OCI-M2 (cell line): ENCODE results near the gene OSGIN1.
"Not testable (repeated sequence)": the region's sequence is repeated elsewhere in the genome, so short reads cannot be mapped to it uniquely, and the experiment has no call there.

ENCODE experiments used
- DNase-seq: peaks from one replicate; lab custom pipeline; 2025; ENCODE audit not compliant: unreplicated experiment; lab: John Stamatoyannopoulos, UW

The OSGIN1 gene

DNA sequence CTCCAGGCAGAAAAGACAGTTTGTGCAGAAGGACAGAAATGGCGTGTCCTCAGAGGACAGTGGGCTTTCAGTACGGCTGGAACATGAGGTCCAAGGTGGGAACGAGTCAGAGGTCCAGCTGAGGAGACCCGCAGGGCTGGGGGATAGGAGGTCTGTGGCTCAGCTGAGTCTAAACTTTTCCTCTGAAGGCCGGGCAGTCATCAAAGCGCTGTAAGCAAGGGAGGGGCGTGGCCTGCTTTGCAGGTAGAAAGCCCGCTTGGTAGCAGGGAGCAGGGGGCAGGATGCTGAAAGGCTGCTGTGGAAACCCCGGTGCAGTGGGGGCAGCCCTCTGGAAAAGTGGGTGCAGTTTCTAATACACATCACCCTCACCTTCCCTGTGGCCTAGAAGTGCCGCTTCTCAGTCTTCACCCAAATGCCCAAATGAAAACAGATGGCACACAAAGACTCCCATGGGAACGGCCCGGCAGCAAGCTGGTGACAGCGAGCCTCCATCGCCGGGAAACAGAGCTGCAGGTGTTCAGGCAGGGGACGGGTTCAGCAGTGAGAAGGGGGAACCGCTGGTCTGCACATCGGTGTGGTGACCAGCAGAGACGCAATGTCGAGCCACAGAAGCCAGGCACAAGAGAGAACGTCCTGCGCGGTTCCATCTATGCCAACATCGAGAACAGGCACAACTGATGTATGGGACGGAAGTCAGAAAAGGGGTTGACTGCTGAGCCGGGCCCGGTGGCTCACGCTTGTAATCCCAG is 12.2 kb upstream of the OSGIN1 start:
- DNase-seq: no peak

DNA sequence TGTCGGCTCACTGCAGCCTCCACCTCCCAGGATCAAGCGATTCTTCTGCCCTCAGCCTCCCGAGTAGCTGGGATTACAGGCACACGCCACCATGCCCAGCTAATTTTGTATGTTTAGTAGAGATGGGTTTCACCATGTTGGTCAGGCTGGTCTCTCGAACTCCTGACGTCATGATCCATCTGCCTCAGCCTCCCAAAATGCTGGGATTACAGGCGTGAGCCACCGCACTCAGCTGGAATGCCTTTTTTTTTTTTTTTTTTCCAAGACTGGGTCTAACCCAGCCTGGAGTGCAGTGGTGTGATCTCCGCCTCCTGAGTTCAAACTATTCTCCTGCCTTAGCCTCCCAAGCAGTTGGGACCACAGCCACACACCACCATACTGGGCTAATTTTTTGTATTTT is 11.5 kb upstream of the OSGIN1 start:
- not testable (repeated sequence) for DNase-seq

DNA sequence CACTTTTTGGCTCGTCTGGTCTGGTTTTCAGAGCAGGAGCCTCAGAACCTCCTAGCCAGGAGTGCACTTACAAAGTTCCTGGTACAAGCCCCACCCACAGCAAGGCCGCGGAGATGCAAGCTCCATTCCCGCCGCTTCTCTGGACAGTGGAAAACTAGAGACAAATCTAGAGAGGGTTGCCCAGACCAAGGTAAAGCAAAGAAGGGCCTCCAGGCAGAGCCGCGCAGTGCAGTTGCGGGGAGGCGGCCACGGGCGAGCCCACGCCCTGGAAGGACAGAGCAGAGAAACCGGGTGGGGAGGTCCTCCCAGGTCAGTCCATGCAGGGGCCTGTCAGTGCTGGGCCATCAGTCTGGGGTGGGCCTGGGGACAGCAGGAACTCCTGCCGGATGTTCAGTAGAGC is 11.0 kb upstream of the OSGIN1 start:
- no peak for DNase-seq

DNA sequence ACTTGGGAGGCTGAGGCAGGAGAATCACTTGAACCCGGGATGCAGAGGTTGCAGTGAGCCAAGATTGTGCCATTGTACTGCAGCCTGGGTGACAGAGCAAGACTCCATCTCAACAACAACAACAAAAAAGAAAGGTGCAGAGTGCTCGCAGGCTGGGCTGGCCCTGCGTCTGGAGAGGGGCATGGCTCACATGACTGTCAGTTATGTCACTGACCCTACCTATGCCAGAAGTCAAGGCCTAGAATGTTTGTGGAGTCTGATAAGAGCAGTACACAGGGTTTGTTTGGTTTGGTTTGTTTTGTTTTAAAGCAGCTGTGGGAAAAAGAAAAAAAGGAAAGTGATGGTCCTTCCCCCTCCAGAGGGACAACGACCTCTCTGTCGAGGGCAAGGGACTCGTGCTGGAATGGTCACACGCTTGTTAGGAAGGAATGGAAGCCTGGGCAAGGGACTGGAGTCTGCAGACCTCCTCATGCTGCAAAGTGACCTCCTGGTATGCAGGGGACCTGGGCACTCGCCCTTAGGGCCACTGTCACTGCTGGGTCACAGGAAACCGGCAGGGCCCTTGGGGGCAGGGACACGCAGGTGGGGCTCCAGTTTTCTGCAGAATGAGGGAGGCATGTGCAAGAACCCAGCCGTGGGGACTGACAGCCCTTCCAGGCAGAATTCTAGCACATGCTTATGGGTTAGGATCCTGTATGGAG is 10.1 kb upstream of the OSGIN1 start:
- no peak for DNase-seq

DNA sequence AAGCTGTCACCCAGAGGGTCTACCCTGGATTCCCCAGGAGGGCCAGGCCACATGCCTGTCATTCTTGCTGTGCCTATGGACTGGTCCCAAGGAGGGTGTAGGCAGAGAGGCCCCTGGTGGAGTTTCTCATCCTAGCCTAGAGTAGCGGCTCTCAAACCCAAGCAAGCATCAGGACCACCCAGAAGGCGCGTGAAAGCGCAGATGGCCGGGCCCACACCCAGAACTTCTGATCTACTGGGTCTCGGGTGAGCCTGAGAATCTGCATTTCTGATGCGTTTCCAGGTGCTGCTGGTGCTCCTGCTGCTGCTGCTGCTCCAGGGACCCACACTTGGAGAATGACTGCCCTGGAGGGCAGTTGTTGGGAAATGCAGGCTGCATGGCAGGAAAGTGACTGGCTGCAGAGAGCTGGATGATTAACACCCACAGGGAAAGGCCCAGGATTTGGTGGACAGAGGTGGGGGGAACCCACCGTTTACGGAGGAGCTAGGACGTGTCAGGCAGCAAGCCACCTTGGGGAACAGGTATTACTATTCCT is 9.5 kb upstream of the OSGIN1 start:
- no peak for DNase-seq

DNA sequence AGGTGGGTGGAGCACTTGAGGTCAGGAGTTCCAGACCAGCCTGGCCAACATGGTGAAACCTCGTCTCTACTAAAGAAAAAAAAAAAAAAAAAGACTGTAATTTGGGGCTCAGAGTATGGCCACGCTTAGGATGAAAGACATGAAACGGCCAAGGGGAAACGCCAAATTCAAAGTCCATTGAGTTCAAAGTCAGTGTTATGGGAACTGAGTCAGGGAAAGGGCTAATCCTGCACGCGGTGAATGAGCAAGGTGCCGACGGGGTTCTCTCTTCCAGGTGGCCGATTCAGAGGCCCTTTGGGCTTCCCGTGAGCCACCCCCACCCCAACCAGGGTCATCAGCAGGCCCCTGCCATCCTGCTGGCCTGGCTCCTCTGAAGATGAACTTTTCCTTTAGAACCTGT is 7.5 kb upstream of the OSGIN1 start:
- DNase-seq: no peak

DNA sequence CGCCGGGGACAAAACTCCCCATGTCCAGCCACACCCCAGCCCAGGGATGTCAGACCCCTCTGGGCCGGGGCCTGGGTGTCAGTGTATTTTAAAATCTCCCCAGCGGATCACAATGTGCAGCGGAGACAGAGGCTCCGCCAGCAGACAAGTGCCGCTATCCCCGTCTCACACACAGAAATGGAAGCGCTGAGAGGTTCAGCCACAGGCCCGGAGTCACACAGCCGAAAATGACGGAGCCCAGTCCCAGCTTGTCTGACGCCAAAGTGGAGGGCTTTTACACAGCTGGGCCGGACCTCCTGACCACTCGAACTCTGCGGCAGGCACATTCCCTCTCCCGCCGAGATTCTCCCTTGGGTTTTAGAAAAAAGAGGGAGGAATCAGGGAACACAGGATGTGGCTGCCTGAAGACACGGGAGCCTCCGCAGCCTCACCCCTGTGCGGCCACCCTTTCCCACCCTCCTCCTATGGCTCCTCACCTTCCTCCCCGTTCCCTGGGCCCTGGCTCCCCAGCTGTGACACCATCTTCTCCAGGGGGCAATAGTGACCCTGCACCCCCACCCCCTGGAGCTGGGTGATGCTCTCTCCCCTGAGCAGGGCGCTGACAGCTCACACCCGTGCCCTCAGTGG is 6.8 kb upstream of the OSGIN1 start:
- DNase-seq: no peak

DNA sequence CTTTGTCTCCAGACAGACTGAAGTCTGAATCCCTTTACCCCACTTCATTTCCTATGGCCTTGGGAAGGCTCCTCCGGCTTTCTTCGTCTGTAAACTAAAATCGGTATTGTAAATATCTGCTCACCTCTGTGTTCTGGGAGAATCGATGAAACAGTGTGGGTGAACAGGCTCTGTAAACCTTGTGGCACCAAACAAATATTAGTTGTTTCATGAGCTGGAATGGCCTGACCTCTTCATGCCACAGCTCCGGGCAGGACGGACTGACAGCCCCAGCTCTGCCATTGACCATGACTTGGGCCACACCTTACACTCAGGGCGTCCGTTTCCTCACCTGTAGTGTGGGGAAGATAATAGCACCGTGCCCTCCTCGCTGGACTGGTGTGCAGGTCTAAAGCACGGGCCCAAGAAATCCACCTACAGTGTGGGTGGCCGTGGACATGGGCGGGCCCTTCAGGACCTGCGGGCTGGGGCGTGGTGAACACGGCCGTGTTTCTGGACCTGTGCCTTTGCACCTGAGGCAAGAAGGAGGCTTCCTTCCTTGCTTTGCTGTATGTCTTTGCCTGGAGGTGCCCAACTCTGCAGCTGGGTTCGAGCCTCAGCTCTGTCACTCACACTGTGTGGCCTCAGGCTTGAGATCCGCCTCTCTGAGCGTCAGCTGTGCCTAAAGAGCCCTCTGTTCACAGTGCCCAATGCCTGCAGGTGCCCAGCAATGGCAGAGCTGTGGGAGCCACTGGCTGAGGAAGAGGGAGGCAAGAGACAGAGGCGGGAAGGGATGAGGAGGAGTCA is 6.1 kb upstream of the OSGIN1 start:
- DNase-seq: no peak

DNA sequence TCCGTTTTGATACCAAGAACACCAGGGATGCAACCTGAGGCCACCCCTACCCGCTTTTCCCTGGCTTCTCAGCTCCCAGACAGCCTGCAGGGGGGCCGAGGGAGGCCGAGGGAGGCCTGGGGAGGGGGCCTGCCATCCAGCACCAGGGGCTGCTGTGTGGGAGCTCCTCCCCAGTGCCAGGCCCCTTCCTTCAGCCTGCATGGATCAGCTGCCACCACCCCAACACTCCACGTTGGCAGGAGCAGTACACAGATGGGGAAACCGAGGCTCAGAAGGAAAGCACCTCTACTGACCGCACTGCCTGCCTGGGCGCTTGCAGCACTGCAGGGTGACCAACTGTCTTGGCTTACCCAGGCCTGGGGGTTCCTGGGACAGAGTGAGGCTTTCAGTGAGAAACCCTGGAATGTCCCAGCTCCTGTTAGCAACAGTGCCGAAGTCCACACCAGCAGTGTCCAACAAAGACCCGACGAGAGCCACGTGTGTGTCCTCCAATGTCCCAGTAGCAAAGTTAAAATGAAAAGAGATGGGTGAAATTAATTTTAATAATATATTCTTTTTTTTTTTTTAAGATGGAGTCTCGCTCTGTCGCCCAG is 5.3 kb upstream of the OSGIN1 start:
- no peak for DNase-seq

DNA sequence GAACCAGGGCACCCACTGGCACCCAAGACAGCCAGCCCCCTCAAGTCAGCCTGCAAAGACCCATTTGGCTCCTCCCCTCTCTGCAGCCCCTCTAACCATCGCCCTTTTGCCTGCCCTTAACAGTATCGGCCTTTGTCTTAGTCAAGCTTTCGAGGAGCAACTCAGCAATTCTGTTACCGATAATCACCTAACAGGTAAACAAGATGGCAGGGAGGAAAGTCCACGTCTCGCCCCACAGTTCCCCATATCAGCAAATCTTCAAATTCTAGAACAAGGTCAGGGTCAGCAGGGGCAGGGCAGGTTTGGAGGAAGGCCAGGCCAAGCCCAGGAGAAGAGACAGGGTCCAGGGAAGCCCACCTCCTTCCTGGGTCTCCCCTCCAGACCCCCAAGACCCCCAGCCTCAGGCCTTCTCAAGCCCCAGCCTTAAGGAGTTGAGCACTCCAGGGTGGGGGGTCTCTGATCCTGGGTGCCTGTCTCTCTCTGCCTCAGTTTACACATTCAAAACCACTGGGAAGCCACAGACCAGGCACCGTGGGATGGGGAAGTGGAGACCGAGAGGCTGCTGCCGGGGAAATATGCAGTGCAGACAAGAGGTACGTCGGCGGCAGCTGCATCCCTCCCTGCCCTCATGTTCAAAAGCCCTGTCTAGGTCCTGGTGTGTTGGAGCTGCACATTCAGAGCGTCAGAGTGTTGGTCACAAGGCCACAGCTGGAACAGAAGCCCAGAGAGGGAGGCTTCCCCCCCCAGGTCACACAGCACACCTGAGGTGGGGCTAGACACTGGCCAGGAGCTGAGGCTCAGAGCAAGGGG is 3.9 kb upstream of the OSGIN1 start:
- DNase-seq: no peak

DNA sequence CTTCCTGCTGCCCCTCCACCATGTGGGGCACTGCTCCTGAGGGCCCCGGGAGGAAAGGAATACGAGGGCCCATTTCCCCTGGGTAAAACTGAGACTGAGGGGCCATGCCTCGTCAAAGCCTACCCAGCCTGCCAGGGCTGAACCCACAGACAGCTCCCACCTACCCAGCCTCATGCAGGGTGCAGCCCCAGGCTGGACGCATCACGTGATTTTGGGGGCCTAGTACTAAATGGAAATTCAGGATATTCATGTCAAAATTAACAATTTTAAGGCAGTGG is 3.4 kb upstream of the OSGIN1 start:
- no peak for DNase-seq

DNA sequence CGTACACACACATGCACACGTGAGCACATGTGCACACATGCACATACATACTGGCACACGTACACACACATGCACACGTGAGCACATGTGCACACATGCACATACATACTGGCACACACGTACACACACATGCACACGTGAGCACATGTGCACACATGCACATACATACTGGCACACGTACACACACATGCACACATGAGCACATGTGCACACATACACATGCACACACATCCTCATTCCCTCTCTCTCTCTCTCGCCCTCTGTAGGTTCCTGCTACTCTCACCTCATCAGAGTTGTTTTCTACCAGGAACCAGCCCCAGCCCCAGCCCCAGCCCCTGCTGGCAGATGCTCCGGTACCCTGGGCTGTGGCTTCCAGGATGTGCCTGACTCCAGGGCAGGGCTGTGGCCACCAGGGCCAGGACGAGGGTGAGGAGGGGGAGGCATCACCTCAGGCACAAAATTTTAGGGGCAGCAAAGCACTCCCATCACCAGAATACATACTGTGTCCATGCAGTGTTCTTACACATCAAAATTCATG is 2.1 kb upstream of the OSGIN1 start:
- not testable (repeated sequence) for DNase-seq

DNA sequence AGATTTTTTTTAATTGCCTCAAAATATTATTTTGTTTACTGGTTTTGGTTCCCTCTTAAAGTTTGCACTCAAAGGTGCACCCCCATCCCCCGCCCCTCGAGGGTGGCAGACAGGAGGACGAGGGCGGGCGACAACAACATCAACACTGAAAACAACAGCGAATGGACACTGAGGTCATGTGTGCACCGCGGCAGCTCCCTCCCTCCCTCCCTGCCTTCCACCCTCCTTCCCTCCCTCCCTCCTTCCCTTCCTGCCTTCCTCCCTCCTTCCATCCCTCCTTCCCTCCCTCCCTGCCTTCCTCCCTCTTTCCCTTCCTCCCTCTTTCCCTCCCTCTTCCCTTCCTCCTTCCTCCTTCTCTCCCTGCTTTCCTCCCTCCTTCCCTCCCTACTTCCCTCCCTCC is 1.5 kb upstream of the OSGIN1 start:
- no peak for DNase-seq

DNA sequence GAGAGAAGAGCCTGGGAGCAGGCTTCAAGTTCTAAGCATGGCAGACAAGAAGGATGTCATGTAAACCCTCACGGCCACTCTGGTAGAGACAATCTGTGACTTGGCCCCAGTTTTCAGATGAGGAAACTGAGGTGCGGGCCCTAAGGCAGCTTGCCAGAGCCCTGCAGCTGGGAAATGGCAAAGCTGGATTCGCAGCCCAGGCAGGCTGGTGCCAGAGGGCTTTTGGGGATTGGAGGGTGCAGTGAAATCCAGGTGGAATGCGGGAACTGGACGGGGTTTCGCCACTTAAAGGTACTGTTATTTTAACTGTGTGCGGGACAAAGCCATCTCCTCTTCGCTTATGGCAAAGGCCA is 477 bp upstream of the OSGIN1 start:
- DNase-seq: no peak

DNA sequence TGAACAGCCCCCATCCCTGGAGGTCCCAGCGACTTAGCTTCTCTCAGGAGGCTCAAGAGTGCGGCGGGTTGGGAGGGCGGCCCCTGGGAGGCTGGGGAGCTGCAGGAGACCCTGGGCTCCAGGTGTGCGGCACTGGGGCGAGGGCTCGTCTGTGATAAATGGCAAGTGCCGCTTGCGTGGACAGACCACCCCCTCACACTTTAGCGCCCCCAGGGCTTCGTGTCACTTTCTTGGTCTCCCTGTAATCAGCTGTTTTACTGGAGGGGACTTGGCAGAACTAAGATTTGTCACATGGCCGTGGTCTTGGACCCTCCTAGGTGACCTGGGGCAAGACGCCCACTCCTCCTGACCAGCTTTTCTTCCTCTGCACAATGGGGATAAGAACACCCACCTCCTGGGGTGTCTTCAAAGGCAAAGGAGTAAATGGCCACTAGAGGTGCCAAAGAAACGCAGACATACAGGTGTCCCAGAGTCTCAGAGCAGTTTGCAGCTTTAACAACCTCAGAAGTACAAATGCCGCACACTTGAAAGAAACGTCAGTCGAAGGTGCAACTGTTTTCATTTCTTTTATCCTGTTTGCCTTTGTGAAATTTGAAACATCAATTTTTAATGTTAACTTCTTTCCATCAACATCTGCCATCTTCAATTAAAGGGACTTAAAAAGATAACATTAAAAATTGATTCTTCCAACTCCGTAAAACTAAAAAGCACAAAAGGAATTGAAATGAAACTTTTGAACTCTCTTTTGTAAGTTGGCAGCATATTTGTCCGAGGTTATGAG is 946 bp downstream of the OSGIN1 start:
- no peak for DNase-seq

DNA sequence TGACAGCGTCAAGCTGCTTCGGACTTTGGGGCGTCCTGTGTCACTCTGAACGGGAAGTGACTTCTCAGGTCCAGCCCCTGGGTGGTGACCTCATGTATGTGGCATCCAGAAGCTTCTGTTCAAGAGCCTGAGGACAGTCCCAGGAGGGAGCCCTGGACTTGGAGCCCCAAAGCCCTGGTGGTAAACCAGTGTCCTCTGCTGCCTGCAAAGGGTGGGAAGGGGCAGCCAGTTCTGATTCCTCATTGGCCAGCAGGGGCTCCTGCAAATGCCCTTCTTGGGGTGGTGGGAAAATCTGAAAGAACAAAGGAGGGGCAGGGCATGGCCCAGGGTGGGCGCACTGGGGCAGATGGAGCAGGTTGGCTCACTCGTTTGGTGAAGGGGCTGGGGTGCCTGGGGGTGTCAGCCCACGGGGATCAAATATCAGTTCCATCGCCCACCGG is 1.6 kb downstream of the OSGIN1 start:
- no peak for DNase-seq

DNA sequence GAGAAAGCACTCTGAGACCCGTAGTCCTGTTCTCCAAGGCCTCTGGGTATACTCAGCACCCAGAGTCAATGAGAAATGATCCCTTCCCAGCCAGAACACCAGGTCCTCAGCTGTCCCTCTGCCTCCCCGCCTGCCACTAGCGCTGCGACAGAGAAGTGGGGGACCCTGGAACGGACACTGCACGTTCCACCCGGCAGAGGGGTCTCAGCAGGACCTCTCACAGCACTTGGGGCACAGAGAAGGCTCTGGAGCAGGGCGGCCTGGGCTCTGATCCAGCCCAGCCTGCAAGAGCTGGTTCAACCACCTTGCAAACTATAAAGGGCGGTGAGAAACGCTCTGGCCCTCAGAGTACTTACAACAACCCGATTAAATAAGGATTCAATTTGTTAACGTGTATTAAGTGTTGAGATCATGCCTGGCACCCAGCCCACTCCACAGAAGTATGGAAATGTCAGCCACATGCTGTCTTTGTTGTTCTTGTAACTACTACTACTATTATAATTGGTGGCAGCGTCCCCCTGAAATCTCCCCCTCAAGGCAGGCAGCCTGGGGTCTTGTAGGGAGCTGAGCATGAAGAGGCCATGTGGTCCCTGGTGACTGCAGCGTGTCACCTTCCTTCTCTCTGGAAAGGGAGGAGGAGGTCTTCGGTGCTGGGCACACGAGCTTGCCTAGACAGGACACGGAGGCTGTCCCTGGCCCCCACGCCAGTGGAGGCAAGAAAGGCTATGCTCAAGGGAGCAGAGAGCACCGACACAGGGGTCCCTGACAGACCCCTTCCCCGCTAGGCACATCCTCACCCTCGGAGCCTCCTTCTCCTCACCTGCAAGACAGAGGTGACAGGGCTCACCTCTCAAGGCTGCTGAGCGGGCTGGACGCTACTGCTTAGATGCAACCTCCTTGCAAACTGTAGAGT is 2.4 kb downstream of the OSGIN1 start:
- DNase-seq: no peak
